Measurements from ENCODE around the gene EMX2. TPM values are rescaled to one million over a fixed set of nuclear protein-coding genes. Genes with fewer than 3 reads are reported as not detected.
"Not testable (repeated sequence)": the region's sequence is repeated elsewhere in the genome, so short reads cannot be mapped to it uniquely, and the experiment has no call there.

The EMX2 gene
- total and polyA plus RNA-seq, 2 donors from 2014 or later: 44.9 to 82.8 TPM

DNA sequence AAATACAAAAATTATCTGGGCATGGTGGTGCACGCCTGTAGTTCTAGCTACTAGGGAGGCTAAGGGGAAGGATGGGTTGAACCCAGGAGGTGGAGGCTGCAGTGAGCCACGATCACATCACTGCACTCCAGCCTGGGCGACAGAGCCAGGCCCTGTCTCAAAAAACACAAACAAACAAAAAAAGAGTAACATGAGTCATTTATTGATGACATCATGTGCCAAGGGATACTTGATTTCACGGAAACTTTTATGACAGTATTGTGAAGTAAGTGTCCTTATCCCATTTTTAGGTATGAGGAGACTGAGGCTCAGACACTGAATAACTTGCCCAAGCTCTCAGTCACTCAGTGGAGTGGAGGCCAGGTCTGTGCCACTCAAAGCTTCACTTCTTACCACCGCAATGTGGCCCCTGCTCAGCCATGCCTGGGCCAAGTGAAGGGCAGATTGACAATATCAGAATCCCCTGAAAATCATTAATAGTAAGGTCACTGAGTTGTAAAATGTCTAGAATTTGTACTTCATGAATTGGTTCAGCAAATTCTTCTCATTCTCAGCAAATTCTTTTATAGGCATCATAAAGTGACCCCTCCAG lies 36.5 kb downstream of the EMX2 start:
- intact Hi-C loops (cut with DNase I): no loop called here
- DNase-seq: no peak
- no peak overlapping the region for H3K9ac ChIP-seq (ENCODE audit: low read length in 3 of 3)
- no peaks in the 10 kb centered on the region for H3K27me3 ChIP-seq (ENCODE audit: control insufficient read depth, insufficient read depth, low read length)
- no peak overlapping the region for H3K27ac ChIP-seq (ENCODE audit: low read depth in 2 of 2, low read length in 2 of 2)
- no peaks in the 10 kb centered on the region for H3K9me3 ChIP-seq (ENCODE audit: control insufficient read depth in 2 of 3, insufficient read depth in 1 of 3, low read length in 3 of 3)
- TF ChIP-seq, protein P1, sequence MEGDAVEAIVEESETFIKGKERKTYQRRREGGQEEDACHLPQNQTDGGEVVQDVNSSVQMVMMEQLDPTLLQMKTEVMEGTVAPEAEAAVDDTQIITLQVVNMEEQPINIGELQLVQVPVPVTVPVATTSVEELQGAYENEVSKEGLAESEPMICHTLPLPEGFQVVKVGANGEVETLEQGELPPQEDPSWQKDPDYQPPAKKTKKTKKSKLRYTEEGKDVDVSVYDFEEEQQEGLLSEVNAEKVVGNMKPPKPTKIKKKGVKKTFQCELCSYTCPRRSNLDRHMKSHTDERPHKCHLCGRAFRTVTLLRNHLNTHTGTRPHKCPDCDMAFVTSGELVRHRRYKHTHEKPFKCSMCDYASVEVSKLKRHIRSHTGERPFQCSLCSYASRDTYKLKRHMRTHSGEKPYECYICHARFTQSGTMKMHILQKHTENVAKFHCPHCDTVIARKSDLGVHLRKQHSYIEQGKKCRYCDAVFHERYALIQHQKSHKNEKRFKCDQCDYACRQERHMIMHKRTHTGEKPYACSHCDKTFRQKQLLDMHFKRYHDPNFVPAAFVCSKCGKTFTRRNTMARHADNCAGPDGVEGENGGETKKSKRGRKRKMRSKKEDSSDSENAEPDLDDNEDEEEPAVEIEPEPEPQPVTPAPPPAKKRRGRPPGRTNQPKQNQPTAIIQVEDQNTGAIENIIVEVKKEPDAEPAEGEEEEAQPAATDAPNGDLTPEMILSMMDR (IDR thresholded peaks at IDR 0.05; ENCODE audit: borderline replicate concordance, extremely low read depth, insufficient read depth): no peak
- FAIRE-seq: no peak
- no peaks in the 10 kb centered on the region for H3K36me3 ChIP-seq (ENCODE audit: control insufficient read depth in 2 of 3, insufficient read depth in 3 of 3, low read length in 3 of 3)
- no peak overlapping the region for H3K4me3 ChIP-seq (ENCODE audit: low read length in 3 of 3)
- no peaks in the 10 kb centered on the region for H3K4me1 ChIP-seq (ENCODE audit: control insufficient read depth in 2 of 3, insufficient read depth in 2 of 3, low read depth in 1 of 3, low read length in 3 of 3)

DNA sequence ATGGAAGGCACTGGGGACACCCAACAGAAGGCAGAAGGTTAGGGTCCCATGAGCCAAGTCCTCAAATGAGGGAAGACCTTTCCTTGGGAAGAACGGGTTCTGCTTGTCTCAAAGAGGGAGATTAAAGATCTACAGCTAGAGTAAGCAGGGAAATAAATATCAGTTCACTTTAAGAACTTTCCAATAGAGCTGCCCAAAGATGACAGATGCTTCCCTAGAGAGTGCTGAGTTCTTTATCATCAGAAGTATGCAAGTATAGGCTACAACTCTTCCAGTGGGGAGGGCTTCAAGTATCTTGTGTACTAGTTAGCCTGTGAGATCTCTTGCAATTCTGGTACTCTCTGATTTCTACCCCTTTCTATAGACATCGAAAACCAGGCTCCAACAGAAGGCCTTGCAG lies 39.4 kb downstream of the EMX2 start:
- Histone ChIP-seq H3K4me3 (ENCODE audit: low read length in 3 of 3) (no peak overlapping the region), H3K27me3 (ENCODE audit: control insufficient read depth, insufficient read depth, low read length) (no peaks in the 10 kb centered on the region), H3K4me1 (ENCODE audit: control insufficient read depth in 2 of 3, insufficient read depth in 2 of 3, low read depth in 1 of 3, low read length in 3 of 3) (no peaks in the 10 kb centered on the region), H3K27ac (ENCODE audit: low read depth in 2 of 2, low read length in 2 of 2) (no peak overlapping the region), H3K36me3 (ENCODE audit: control insufficient read depth in 2 of 3, insufficient read depth in 3 of 3, low read length in 3 of 3) (no peaks in the 10 kb centered on the region), H3K9me3 (ENCODE audit: control insufficient read depth in 2 of 3, insufficient read depth in 1 of 3, low read length in 3 of 3) (peaks cover 0 to 2% (median 0%) of the 10 kb centered on the region in 3 donors), H3K9ac (ENCODE audit: low read length in 3 of 3) (no peak overlapping the region)
- intact Hi-C loops (cut with DNase I): no loop called here
- TF ChIP-seq, protein P1 (IDR thresholded peaks at IDR 0.05; ENCODE audit: borderline replicate concordance, extremely low read depth, insufficient read depth): no peak
- no peak for FAIRE-seq
- DNase-seq: no peak

DNA sequence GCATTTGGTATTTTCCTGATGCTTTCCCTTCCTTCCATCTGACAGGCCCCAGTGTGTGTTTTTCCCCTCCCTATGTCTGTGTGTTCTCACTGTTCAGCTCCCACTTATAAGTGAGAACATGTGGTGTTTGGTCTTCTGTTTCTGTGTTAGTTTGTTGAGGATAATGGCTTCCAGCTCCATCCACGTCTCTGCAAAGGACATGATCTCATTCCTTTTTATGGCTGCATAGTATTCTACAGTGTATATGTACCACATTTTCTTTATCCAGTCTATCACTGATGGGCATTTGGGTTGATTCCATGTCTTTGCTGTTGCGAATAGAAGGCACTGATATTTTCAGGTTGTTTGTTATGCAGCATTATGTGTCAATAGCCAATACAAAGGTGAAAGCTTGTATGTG lies 42.3 kb downstream of the EMX2 start:
- H3K36me3 ChIP-seq (ENCODE audit: control insufficient read depth in 2 of 3, insufficient read depth in 3 of 3, low read length in 3 of 3); H3K4me1 ChIP-seq (ENCODE audit: control insufficient read depth in 2 of 3, insufficient read depth in 2 of 3, low read depth in 1 of 3, low read length in 3 of 3); H3K9ac ChIP-seq (ENCODE audit: low read length in 3 of 3); H3K27ac ChIP-seq (ENCODE audit: low read depth in 2 of 2, low read length in 2 of 2); H3K4me3 ChIP-seq (ENCODE audit: low read length in 3 of 3); H3K9me3 ChIP-seq (ENCODE audit: control insufficient read depth in 2 of 3, insufficient read depth in 1 of 3, low read length in 3 of 3); DNase-seq; H3K27me3 ChIP-seq (ENCODE audit: control insufficient read depth, insufficient read depth, low read length); intact Hi-C loops (cut with DNase I); FAIRE-seq: not testable (repeated sequence)

DNA sequence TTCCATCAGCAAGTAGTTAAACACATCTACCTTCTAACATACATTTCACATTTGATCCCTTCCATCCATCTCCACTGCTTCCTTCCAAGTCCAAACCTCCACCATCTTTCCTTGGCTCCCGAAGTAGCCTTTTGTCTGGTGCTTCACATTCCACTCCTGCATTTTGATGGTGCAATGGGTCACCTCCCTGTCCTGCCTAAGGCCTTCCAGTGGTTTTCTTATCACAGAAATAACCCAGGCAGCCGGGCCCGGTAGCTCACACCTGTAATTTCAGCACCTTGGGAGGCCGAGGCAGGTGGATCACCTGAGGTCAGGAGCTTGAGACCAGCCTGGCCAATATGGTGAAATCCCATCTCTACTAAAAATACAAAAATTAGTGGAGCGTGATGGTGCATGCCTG lies 44.5 kb downstream of the EMX2 start:
- Histone ChIP-seq H3K9me3 (ENCODE audit: control insufficient read depth in 2 of 3, insufficient read depth in 1 of 3, low read length in 3 of 3) (peaks cover 0 to 2% (median 0%) of the 10 kb centered on the region in 3 donors), H3K9ac (ENCODE audit: low read length in 3 of 3) (no peak overlapping the region), H3K27ac (ENCODE audit: low read depth in 2 of 2, low read length in 2 of 2) (no peak overlapping the region), H3K27me3 (ENCODE audit: control insufficient read depth, insufficient read depth, low read length) (no peaks in the 10 kb centered on the region), H3K4me3 (ENCODE audit: low read length in 3 of 3) (no peak overlapping the region), H3K36me3 (ENCODE audit: control insufficient read depth in 2 of 3, insufficient read depth in 3 of 3, low read length in 3 of 3) (no peaks in the 10 kb centered on the region), H3K4me1 (ENCODE audit: control insufficient read depth in 2 of 3, insufficient read depth in 2 of 3, low read depth in 1 of 3, low read length in 3 of 3) (no peaks in the 10 kb centered on the region)
- no peak for DNase-seq
- TF ChIP-seq, protein P1 (IDR thresholded peaks at IDR 0.05; ENCODE audit: borderline replicate concordance, extremely low read depth, insufficient read depth): no peak
- intact Hi-C loops (cut with DNase I): no loop called here
- FAIRE-seq: no peak
